Caco-2 (cell line): ENCODE data around the gene DCPS. TPM values are rescaled to one million over a fixed set of nuclear protein-coding genes. Genes with fewer than 3 reads are reported as not detected.

Experiments used
- BruUV-seq: library from RNA; stranded (reverse); fragments of 400-500 nt; replicated peaks from 2 replicates; lab custom pipeline; 2021; lab: Mats Ljungman, UMichigan
- CTCF ChIA-PET: fragments of 300-600 bp; sonication (Branson Sonifier 250); formaldehyde crosslinking; loops from one replicate; lab custom pipeline; 2022; ENCODE audit warnings: antibody characterized with exemption; lab: Charles Lee
- POLR2A ChIA-PET: fragments of 300-600 bp; sonication (Branson Sonifier 250); formaldehyde crosslinking; loops from one replicate; lab custom pipeline; 2022; ENCODE audit warnings: antibody characterized with exemption; lab: Charles Lee
- DNase-seq, 2 experiments: peaks; one replicate each; pipeline versions ENCODE4 v3.0.0 to v3.0.0-alpha.2; 2020 to 2022
- H3K27me3 ChIP-seq: replicated peaks from 2 replicates; pipeline ENCODE4 v1.6.0; 2011; ENCODE audit warnings: low read length; ENCODE audit not compliant: control insufficient read depth, insufficient read depth
- H3K36me3 ChIP-seq: 2 replicates; pipeline ENCODE4 v1.5.1; 2011; ENCODE audit warnings: low read length; ENCODE audit not compliant: control insufficient read depth, insufficient read depth
- H3K4me1 ChIP-seq: fragments of 250-450 bp; sonication (Bioruptor Pico); 2 replicates; pipeline ENCODE4 v1.5.1; 2020; ENCODE audit warnings: mild to moderate bottlenecking
- H3K4me3 ChIP-seq: 2 replicates; pipeline ENCODE4 v1.5.1; 2011; ENCODE audit warnings: low read depth, mild to moderate bottlenecking, control low read depth, low read length
- H3K9me3 ChIP-seq: fragments of 250-450 bp; sonication (Bioruptor Pico); 2 replicates; pipeline ENCODE4 v1.5.1; 2020; ENCODE audit warnings: mild to moderate bottlenecking, moderate library complexity
- H3K27ac Mint-ChIP-seq: one replicate; pipeline ENCODE4 v1.8.0; 2022; ENCODE audit warnings: mixed read lengths; ENCODE audit not compliant: unreplicated experiment
- H3K27me3 Mint-ChIP-seq: one replicate; pipeline ENCODE4 v1.8.0; 2022; ENCODE audit warnings: mixed read lengths; ENCODE audit not compliant: insufficient read depth, unreplicated experiment
- H3K36me3 Mint-ChIP-seq: one replicate; pipeline ENCODE4 v1.8.0; 2022; ENCODE audit warnings: mild to moderate bottlenecking, mixed read lengths; ENCODE audit not compliant: insufficient read depth, unreplicated experiment
- H3K4me1 Mint-ChIP-seq: one replicate; pipeline ENCODE4 v1.8.0; 2022; ENCODE audit warnings: low read depth, mixed read lengths; ENCODE audit not compliant: unreplicated experiment
- H3K4me3 Mint-ChIP-seq: one replicate; pipeline ENCODE4 v1.8.0; 2022; ENCODE audit warnings: mild to moderate bottlenecking, moderate library complexity, mixed read lengths; ENCODE audit not compliant: unreplicated experiment
- H3K9me3 Mint-ChIP-seq: one replicate; pipeline ENCODE4 v1.8.0; 2022; ENCODE audit warnings: mixed read lengths; ENCODE audit not compliant: unreplicated experiment
- CTCF ChIP-seq, 2 experiments: fragments of 200-600 bp in 1 of 2; IDR thresholded peaks; 1 replicate in 1 of 2; 2 replicates in 1 of 2; pipeline versions ENCODE4 v1.5.1 to v1.8.0; 2011 to 2022; ENCODE audit warnings: antibody characterized with exemption in 1 of 2, control low read depth in 1 of 2, inconsistent platforms in 1 of 2, low read depth in 1 of 2, low read length in 1 of 2, mild to moderate bottlenecking in 1 of 2, moderate library complexity in 1 of 2; ENCODE audit not compliant: insufficient read depth in 1 of 2, severe bottlenecking in 1 of 2, unreplicated experiment in 1 of 2
- intact Hi-C: fragments of 100-400 bp; cut with micrococcal nuclease; formaldehyde crosslinking; loops from one replicate; pipeline ENCODE4 v1.10.0; 2022; ENCODE audit not compliant: unreplicated experiment
- total RNA-seq: library from RNA; stranded (reverse); gene quantifications from 2 replicates; pipeline ENCODE4 v1.2.3, GENCODE V29; 2022

The DCPS gene
- total RNA-seq, 1 experiment from 2014 or later: 40.4 TPM

- no TSS peak for BruUV-seq
Observed at GRCh38 chr11:126387857-126388256, 84.0 kb downstream of the DCPS start.

GRCh38 chr11:126390272-126390867 lies 86.5 kb downstream of the DCPS start:
- no peak overlapping the region for H3K27ac Mint-ChIP-seq
- no peaks in the 10 kb centered on the region for H3K36me3 Mint-ChIP-seq
- CTCF ChIA-PET: interaction anchor here (0.6 kb wide), 2 partner anchors 80 to 86 kb away, joined by 3 to 6 read pairs; partner anchors contain the start of gene DCPS
- no TSS peak for BruUV-seq
- TF ChIP-seq CTCF (IDR thresholded peaks at IDR 0.05; ENCODE audit: insufficient read depth in 1 of 2, low read depth in 1 of 2, low read length in 1 of 2, severe bottlenecking in 1 of 2, unreplicated experiment in 1 of 2): no peak
- H3K9me3 Mint-ChIP-seq: no peaks in the 10 kb centered on the region
- H3K36me3 ChIP-seq: no peaks in the 10 kb centered on the region
- H3K4me3 Mint-ChIP-seq: no peak overlapping the region
- POLR2A ChIA-PET: no interaction called here
- H3K27me3 Mint-ChIP-seq: no peaks in the 10 kb centered on the region
- no peaks in the 10 kb centered on the region for H3K4me1 ChIP-seq
- no peaks in the 10 kb centered on the region for H3K9me3 ChIP-seq
- DNase-seq: no peak
- H3K27me3 ChIP-seq: no peaks in the 10 kb centered on the region
- no peak overlapping the region for H3K4me3 ChIP-seq
- no peaks in the 10 kb centered on the region for H3K4me1 Mint-ChIP-seq
- intact Hi-C loops: no loop called here

More at GRCh38 chr11:126387857-126388256, 84.0 kb downstream of the DCPS start:
- Histone ChIP-seq H3K4me1 (peaks cover 8% of the 10 kb centered on the region; the same call in 1 of the 2 replicates), H3K27me3 (no peaks in the 10 kb centered on the region), H3K36me3 (no peaks in the 10 kb centered on the region), H3K4me3 (no peak overlapping the region), H3K9me3 (no peaks in the 10 kb centered on the region)
- POLR2A ChIA-PET: no interaction called here
- no peaks in the 10 kb centered on the region for H3K9me3 Mint-ChIP-seq
- H3K27ac Mint-ChIP-seq: no peak overlapping the region
- DNase-seq: no peak
- H3K4me1 Mint-ChIP-seq: no peaks in the 10 kb centered on the region
- H3K27me3 Mint-ChIP-seq: no peaks in the 10 kb centered on the region
- CTCF ChIA-PET: no interaction called here
- intact Hi-C loops: no loop called here
- TF ChIP-seq CTCF (IDR thresholded peaks at IDR 0.05; ENCODE audit: insufficient read depth in 1 of 2, low read depth in 1 of 2, low read length in 1 of 2, severe bottlenecking in 1 of 2, unreplicated experiment in 1 of 2): no peak
- no peaks in the 10 kb centered on the region for H3K36me3 Mint-ChIP-seq
- no peak overlapping the region for H3K4me3 Mint-ChIP-seq

- Mint-ChIP-seq H3K4me1 (no peaks in the 10 kb centered on the region), H3K9me3 (no peaks in the 10 kb centered on the region), H3K27ac (no peak overlapping the region), H3K27me3 (no peaks in the 10 kb centered on the region), H3K36me3 (no peaks in the 10 kb centered on the region), H3K4me3 (no peak overlapping the region)
- no peak for TF ChIP-seq CTCF (IDR thresholded peaks at IDR 0.05; ENCODE audit: insufficient read depth in 1 of 2, low read depth in 1 of 2, low read length in 1 of 2, severe bottlenecking in 1 of 2, unreplicated experiment in 1 of 2)
- no peaks in the 10 kb centered on the region for H3K27me3 ChIP-seq
- no peak for DNase-seq
- no peaks in the 10 kb centered on the region for H3K36me3 ChIP-seq
- ChIA-PET POLR2A (no interaction called here), CTCF (no interaction called here)
- H3K4me1 ChIP-seq: no peaks in the 10 kb centered on the region
- no TSS peak for BruUV-seq
- no peaks in the 10 kb centered on the region for H3K9me3 ChIP-seq
- intact Hi-C loops: no loop called here
- no peak overlapping the region for H3K4me3 ChIP-seq
Observed at GRCh38 chr11:126391286-126391954, 87.6 kb downstream of the DCPS start.
